HG03025 (cell line): ENCODE measurements around the gene HSPA5.
A peak's percentile ranks its signal among the peaks of the same experiment; 100 is the strongest.
"Not testable (repeated sequence)": the region's sequence is repeated elsewhere in the genome, so short reads cannot be mapped to it uniquely, and the experiment has no call there.

Experiments used
- ATAC-seq: cut with Tn5 transposase; IDR thresholded peaks from one replicate; pipeline ENCODE4 v1.9.1; 2021; ENCODE audit warnings: mild to moderate bottlenecking, moderate library complexity; ENCODE audit not compliant: unreplicated experiment, low FRiP score

HSPA5 gene

DNA sequence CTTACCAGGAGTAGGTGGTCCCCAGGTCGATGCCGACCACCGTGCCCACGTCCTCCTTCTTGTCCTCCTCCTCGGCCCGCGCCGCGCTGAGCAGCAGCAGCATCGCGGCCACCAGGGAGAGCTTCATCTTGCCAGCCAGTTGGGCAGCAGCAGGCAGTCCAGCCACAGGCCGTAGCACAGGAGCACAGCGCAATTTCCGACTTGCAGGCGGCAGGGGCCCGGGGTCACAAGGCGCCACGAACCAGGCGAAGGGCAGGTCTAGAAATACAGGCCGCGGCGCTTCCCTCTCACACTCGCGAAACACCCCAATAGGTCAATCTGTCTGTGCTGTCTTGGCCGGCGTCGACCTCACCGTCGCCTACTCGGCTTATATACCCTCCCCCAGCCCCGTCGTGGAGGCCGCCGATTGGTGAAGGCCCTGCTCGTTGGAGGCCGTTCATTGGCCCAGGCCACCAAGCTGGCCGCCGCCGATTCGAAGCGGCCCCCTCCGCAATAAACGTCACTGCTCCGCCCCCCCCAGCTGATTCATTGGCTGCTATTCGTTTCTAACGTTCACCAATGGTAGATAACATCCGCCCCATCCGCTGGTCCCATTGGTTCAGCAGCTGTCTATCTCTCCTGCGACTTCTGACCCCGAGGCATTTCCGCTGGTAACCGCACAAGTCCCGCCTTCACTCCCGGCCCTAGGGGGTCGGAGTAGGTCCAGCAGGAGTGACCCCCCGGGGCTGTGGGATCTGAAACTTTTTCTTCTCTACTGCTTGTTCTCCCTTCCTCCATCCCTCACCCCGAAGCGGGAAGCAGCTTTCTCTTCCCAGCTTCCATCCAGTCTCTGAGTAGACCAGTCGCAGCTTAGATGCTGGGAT lies at the start of gene HSPA5:
Gene HSPA5 (minus strand): TSS at position 344 of the 863 bp plus-strand sequence. CDS start 217 bp downstream, at position 127.
- peak; percentile 91 for ATAC-seq

DNA sequence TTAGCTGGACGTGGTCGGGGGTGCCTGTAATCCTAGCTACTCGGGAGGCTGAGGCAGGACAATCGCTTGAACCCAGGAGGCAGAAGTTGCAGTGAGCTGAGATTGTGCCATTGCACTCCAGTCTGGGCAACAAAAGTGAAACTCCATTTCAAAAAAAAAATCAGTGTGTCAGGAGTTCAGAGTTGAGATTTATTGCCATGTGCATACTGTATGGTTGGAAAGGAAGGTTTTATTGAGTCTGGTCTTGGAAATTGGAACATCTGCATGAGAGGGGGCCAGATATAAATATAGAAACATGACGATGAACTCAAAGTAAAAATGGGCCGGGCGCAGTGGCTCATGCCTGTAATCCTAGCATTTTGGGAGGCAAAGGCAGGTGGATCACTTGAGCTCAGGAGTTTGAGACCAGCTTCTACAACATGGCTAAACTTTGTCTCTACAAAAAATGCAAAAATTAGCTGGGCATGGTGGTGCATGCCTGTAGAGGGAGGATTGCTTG lies 45.8 kb upstream of the HSPA5 start:
- ATAC-seq: not testable (repeated sequence)

DNA sequence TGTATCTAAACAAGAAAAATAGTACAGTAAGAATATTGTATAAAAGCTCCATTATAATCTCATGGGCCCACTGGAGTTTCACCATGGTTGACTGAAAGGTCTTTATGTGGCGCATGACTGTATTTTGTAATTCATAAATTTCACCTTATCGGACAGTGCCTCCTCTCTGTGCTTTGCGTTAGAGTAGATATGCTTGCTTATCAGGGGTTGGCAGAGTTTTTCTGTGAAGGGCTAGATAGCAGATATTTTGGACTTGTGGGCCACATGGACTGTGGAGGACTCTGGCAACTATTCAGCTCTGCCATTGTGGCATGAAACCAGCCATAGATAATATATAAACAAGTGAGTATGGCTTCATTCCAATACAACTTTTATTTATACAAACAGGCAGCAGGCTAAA lies 43.7 kb upstream of the HSPA5 start:
- no peak for ATAC-seq

DNA sequence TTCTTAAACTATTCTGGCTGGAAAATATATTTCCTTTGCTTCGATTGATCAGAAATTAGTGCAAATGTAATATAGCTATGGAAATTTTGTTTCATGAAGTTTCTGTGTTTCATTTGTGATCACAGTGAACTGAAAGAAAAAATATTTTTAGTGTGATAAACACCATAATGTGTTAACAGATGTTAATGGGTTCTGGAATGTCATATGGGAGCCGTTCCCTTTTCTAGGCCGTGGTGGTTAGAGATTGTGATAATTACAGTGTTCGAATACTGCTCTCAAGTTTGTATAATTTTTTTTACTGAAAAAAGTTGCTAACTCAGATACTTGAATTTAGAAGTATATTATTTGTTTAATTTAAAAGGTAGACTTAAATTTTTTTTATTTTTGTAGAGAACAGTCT lies 39.8 kb upstream of the HSPA5 start:
- no peak for ATAC-seq

DNA sequence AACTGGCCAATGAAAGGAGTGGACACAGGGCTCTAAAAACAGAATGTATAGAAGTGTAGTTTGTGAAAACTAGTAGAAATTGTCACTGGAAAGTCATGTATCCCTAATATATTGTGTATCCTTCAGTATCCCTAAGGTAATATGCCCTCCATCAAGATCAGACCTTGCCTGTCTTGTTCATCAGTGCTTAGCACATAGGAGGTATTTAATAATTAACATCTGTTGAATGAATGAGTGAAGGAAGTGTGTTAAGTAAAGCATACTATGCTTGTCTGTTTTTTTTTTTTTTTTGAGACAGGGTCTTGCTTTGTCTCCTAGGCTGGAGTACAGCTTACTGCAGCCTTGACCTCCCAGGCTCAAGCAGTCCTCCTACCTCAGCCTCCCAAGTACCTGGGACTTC lies 36.3 kb upstream of the HSPA5 start:
- ATAC-seq: no peak

DNA sequence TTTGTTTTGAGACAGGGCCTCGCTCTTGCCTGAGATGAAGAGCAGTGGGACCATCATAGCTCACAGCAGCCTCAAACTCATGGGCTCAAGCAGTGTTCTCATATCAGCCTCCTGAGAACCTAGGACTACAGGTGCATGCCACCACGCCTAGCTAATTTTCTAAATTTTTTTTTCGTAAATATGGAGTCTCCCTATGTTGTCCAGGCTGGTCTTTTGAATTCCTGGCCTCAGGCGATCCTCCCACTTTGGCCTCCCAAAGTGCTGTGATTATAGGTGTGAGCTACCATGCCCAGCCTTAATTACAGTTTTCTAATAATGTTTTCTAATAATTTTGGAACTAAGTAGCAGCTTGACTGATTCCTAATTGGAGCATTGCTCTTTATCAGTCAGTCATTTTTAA lies 35.6 kb upstream of the HSPA5 start:
- ATAC-seq: no peak

DNA sequence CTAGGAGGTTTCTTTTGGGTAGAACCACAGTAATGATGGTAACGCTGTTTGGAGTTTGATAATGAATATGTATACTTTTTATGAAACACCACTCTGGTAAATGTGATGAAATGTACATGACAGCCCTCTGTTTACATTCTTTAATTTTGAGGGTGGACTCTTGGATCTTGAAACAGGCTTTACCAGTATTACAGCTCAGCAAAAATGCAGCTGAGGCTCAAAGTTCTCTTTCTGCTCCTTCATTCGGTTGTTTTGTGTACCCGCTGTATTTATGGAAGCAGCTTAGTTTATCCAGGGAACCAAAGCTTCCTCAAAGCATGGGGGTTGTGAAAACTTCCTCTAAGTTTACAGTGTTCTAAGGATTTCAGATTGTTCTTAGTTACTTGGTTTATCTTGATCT lies 31.6 kb upstream of the HSPA5 start:
- no peak for ATAC-seq

DNA sequence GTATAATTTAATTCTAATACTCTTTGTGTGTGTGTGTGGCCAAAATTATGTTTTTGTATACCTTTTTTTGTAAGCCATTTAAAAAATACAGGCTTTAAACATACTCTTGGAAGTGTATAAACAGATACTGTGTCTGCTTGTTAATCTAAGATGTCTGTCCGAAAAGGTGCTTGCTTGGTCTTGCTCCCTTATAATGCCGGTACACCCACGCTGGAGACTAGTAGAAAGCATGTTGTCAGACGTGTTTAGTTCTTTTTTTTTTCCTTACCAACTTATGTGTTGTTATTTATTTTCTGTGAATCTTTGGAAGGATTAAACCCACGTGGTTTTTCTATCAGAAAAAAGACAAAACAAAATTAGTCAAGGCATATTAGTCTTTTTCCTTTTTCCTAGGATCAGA lies 29.9 kb upstream of the HSPA5 start:
- ATAC-seq: no peak

DNA sequence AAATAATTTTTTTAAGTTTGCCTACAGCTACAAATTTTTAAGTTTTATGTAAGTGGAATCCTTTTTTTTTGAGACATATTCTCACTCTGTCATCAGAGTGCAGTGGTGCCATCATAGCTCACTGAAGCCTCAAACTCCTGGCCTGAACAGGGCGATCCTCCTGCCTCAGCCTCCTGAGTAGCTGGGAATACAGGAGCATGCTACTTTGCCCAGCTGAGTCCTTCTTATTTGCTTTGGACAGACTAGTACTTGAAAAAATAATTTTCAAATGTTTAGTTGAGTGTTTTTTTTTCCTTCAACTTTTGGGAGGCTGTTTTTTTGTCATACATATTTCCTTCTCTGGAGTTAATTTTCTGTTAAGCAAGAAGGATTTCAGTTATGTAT lies 27.9 kb upstream of the HSPA5 start:
- ATAC-seq: no peak

DNA sequence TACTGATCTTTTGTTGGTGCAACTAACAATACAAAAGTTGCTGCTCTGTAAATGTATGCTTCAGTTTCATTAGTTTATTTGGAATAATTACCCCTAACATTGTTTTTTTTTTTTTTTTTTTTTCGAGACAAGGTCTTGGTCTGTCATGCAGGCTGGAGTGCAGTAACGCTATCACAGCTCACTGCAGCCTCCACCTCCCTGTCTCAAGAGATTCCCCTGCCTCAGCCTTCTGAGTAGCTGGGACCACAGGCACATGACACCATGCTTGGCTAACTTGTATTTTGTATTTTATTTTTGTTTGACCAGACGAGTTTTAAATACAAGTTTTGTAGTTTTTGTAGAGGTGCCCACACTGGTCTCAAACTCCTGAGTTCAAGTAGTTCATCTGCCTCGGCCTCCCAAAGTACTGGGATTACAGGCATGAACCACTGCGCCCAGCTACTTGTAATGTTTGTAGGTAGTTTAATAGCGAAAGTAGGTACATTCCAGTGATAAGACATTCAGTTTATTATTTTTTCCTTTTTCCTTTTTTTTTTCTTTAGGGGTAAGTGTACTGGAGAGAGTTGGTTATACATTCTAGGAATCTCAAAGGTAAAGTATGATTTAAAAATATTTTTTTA lies 27.4 kb upstream of the HSPA5 start:
- no peak for ATAC-seq

DNA sequence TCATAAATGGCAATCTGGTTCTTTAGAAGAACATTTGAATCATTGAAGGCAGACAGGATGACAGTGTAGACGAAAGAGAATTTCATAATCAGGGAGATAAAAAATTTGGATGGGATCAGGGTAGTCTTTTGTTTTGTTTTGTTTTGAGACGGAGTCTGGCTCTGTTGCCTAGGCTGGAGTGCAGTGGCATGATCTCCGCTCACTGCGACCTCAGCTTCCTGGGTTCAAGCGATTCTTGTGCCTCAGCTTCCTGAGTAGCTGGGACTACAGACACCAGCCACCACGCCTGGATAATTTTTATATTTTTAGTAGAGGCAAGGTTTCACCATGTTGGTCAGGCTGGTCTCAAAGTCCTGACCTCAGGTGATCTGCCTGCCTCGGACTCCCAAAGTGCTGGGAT lies 22.9 kb upstream of the HSPA5 start:
- not testable (repeated sequence) for ATAC-seq

DNA sequence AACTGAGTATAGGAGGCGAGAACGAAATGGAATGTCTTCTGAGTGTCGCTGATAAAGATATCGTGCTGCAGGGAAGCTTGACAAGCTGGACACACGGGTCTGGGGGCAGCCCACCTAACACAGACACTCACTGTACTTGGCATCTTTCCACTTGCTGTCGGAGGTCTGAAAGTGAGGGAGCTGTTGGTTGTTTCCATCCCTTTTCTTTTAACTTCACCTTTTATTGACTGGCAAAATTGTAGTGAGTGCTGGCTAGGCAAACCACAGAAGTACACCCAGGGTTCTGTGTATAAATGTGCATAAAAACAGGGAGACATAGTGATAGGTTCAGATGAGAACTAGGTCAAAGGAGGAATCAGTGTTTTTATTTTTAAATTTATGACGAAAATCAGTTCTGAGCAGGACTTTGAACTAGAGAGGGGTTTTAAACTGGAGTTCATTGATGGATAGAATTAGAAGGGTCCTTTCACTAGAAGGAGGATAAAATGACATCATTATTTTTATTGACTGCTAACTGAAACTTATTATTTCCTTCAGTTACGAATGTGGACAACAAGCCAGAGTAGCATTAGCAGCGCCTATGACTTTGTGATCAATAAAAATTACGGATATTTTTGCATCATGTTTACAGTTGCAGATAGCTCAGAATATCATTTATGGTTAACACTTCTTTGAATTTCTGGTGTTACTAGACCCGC lies 21.3 kb upstream of the HSPA5 start:
- no peak for ATAC-seq

DNA sequence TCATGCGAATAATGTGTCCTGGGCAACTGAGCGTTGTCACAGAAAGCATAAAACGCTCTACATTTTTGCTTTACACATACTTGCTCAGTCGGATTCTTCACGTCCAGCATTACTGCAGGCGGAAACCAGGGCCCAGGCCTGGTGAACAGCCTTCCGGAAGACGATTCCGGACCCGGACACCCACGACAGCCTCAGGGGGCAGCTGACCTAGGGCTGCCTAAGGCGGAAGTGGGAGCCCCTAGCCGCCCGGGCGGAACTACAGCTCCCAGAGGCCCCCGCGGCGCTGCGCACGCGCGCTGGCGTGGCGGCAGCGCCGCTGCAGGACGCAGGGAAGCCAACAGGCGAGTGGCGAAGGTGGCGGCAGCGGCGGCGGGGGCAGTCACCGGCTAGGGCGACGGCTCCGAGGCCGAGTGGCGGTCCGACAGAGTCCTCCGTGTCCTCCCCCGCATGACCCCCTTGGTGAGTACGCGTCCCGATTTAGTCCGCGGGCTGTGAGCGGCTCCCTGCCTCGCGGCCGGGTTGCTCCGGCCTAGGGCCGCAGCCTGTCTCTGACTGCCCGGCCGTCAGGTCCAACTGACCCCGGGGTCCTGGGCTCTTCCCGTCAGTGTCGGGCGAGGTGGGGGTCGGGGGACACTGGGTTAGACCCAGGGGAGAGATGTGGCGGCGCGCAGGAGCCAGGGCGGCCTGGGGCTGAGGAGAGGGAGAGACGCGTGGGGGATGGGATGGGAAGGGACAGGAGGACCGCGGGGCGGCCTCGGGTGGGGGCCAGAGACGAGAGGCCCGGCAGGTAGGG lies 20.6 kb upstream of the HSPA5 start, which contains the start of gene GAPVD1:
Gene GAPVD1 (plus strand): TSS at position 326 of the 793 bp plus-strand sequence. CDS start 37,096 bp downstream, outside the sequence.
- peak; percentile 88 for ATAC-seq

DNA sequence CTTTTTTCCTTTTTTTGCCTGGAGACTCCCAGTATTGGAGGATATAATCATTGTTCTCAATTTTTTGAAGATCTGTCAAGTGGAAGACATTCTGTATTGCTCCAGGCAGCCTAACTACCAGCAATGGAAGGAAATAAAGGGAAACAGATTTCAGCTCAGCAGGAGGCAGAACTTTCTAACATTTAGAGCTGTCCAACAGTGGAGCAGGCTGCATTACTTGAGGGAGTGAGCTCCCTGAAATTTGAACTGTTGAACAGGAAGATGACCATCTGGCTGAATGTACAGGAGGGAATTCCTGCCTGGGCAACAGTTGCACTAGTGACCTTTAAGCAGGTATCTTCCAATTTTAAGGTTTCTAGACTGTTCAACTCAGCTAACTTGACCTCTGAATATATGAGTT lies 19.4 kb upstream of the HSPA5 start:
- no peak for ATAC-seq

DNA sequence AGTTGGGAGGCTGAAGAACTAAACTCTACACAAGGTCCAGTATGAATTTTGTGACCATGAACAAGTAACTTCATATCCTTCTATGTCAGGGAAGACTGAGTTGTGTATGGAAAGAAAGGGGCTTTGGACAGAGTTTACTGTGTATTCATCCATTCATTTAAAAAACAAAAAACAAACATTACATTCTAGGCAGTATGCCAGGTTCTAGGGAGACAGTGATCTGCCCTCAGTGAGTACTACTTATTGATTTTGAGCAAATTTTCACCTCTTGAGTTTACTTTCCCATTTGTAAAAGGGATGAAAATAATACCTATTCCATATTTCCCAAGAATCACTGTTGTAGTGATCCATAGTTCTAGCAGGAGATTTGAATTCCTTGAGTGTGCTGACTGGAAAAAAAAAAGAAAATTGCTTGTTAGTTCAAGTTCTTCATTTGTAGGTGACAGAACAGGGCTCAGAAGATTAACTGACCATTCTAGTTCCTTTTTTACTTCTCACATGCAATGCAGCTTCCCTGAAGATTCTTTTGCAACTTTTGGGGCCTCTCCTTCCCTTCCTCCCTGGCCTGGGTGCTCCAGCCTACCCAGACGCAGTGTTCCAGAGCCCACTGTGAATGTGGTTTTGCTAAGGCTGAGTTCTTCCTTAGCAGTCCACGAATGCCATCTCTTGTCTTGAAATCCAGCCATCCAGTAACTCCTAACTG lies 17.8 kb upstream of the HSPA5 start:
- no peak for ATAC-seq

DNA sequence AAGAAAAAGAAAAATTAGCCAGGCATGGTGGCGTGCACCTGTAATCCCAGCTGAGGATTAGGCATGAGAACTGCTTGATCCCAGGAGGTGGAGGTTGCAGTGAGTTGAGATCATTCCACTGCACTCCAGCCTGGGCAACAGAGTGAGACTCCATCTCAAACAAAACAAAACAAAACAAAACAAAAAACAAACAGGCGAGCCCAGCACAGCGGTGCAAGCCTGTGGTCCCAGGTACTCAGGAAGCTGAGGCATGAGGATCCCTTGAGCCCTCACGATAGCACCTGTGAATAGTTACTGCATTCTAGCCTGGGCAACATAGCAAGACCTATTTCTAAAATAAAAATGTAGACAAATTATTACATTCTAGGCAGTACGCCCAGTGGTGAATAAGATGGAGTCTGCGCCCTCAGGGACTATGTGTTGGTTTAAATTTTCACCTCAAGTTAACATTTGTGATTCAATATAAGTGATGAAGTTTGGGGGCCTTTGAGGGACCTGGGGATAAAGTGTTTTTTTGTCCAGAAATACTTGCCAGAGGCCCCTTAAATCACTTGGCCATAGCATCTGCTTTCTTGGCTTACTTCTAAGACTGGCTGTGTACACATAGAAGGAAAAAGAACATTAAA lies 17.1 kb upstream of the HSPA5 start:
- ATAC-seq: no peak

DNA sequence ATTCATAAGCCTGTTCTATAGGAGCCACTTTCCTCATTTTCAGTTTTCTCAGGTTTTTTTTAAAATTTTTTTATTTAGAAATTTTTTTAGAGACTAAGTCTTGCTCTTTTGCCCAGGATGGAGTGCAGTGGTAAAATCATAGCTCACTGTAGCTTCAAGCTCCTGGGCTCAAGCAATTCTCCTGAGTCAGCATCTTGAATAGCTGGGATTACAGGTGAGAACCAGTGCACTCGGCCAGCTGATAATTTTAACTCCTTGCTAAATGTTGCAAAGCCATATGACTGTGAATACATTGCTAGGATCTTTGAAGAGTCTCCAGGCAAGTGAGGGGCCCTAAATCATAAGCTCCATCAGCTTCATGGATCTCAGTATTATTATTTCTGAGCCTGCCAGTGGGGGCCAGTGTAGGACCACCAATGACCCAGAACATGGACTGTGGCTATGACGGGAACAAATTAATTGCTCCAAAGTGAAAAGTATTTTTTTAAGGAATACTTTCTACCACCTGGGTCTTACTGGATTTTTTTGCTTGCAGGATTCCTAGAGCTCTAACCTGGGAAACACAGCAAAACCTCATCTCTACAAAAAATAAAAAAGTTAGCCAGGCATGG lies 14.7 kb upstream of the HSPA5 start:
- no peak for ATAC-seq

DNA sequence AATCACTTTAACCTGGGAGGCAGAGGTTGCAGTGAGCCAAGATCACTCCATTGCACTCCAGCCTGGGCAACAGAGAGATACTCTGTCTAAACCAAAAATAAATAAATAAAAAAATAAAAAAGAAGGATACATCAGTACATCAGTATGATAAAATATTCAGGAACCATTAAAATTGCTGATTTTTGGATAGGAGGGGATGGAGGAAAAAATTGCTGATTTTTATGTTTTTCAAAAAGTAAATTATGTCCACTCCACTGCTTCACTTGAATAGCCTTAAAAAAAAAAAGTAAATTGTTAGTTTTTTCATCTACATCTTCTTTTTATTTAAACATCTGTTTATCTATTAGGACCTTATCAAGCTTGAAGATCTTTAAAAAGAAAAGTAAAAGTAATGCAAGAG lies 13.1 kb upstream of the HSPA5 start:
- no peak for ATAC-seq

DNA sequence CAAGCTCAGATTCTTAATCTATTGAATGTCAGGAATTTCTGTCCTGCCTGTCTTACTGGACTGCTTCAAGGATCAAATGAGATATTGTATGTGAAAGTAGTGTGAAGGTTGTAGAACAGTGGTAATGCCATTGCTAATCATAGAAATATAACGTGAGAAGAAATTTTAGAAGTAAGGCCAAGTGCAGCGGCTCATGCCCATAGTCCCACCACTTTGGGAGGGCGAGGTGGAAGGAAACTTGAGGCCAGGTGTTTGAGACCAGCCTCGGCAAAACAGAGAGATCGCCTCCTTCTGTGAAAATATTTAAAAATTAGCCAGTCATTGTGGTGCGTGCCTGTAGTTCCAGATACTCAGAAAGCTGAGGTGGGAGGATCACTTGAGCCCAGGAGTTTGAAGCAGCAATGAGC lies 5.1 kb upstream of the HSPA5 start:
- ATAC-seq: no peak
